Stimulated activated CD8-positive, alpha-beta memory T cell treated with anti-CD3 and anti-CD28 coated beads, Interleukin-12 subunit alpha, Interleukin-12 subunit beta, amount 100 ng/mL, for 24 hours (primary cell): ENCODE measurements around the gene S100A9.
"Not testable (repeated sequence)": the region's sequence is repeated elsewhere in the genome, so short reads cannot be mapped to it uniquely, and the experiment has no call there.

Source experiments
- DNase-seq: peaks from one replicate; pipeline ENCODE4 v3.0.0-alpha.2; 2020; ENCODE audit errors: extremely low read depth

S100A9 gene

DNA sequence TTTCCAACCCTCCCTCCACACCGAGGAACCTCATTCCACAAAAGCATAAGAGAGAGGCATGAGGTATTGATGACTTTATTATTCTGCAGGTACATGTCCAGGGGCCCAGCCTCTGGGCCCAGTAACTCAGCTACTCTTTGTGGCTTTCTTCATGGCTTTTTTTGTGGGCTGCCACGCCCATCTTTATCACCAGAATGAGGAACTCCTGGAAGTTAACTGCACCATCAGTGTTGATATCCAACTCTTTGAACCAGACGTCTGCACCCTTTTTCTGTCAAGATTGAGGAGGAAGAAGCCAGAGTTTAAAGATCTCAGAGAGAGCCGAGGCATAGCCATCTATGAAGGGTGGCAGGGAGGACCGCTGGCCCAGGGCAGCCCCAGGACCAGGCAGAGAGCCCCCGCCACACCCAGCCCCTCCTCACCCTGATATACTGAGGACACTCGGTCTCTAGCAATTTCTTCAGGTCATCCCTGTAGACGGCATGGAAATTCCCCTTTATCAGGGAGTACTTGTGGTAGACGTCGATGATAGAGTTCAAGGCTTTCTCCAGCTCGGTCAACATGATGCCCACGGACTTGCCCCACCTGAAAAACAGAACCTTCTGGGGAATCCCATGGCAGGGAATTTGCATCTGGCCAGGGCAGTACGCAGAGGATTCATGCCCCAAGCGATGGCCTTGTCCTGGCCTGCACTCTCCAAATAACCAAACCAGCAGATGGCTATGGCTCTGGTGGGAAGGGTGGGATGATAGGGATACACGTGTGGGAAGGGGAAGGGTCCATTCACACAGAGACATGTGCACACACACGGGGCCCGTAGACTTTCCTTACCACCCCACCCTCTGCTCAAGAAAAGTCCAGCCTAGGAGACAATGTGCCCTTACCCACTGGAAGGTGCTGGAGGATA lies 32.6 kb downstream of the S100A9 start:
- DNase-seq, result no peak

- DNase-seq, result no peak
Observed at GRCh38 chr1:153390938-153391710, 33.5 kb downstream of the S100A9 start, which contains the start of gene S100A8. Gene S100A8 (minus strand): TSS chr1:153391073. CDS start chr1:153390535, 538 bp downstream.

GRCh38 chr1:153392258-153392657 lies 34.6 kb downstream of the S100A9 start:
- no peak for DNase-seq

DNA sequence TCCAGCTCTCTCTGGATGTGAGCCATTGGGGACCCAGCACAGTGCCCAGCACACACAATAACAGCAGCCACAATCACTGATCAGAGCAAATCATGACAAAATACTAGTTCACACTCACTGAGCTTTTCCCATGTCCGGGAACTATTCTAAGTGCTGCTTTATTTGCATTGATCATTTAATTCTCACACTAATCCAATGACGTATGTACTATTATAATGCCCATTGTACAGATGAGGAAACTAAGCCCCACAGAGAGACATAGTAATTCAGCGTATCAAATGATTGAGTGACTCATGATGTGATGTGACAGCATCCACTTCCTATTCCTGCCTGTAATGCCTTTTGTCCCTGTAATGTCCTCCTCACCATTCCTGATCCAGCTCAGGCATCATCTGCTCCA lies 35.2 kb downstream of the S100A9 start:
- no peak for DNase-seq

GRCh38 chr1:153393926-153394325 lies 36.3 kb downstream of the S100A9 start:
- no peak for DNase-seq

DNA sequence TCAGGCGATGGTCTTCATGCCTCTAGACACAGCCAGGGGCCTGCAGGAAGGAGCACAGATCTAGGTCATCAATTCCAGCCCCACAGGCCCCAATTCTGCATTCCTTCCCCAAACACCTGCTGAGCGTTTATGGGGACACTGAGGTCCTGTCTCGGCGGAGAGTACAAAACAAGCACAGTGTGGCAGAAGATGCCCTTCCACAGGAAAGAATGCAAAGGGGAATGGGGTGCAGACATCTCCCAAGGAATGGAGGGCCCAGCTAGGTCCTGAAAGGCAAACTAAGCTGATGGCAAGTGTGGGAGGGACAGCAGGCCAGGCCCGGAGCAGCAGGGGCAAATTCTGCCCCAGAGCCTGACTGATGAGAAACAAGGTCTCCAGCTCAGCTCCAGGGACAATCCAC lies 36.7 kb downstream of the S100A9 start:
- DNase-seq, result no peak

DNA sequence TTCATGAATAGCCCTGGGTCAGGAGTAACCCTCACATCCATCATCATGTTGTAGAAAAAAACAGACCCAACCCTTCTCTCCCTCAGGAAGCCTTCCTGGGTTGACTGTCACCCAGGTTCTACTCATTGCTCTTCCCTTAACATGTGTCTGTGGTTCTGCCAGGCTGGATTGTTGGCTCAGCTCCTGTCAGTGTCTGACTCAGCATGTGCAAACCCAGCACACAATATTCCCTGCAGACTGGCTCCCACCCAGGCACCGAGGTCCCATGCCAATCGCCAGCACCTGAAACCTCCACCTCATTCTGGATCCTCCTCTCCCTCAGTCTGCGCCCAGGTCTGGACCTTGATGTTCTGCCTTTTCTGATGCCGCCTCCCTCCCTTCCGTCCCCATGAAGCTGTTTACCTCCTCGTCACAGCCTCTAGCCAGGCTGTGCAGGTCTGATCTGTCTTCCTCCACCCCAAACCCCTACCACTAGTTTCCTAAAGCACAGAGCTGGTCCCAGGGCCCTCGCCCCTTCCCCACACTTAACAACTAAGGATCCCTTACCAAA lies 37.6 kb downstream of the S100A9 start:
- DNase-seq, result no peak

DNA sequence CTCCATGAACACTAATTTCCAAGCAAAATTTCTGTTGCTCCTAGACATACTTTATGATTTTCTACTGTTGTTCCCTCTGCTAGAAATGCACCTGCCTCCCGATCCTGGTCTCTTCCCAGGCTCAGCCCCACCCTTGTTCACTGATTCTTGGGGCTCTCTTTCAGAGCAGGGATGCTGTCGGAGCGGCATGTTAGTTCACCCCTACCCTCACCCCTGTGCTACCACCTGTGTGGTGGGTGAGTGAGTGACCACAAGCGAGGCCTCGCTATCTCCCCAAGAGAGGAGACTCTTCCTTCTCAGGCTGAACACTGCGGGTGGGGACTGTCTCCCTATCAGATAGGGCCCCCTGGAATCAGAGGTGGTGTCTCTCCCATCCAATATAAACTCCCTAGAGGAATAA lies 38.1 kb downstream of the S100A9 start:
- DNase-seq, result no peak

DNA sequence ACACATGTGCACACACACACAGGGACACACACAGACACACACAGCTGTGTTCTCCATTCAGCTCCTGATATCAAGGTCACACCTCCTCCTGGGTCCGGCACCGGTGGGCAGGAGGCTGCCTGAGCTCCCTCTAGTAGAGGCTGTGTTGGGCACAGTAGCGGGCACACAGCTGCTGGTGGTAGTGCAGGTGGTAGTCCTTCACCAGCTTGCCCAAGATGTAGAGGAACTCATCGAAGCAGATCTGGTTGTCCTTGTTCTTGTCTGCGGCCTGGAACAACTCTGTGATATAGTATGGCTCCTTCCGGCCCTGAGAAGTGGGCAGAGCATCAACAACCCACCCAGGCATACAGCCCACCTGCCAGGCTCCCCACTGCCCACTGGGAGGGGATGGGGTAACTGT lies 38.8 kb downstream of the S100A9 start:
- no peak for DNase-seq

DNA sequence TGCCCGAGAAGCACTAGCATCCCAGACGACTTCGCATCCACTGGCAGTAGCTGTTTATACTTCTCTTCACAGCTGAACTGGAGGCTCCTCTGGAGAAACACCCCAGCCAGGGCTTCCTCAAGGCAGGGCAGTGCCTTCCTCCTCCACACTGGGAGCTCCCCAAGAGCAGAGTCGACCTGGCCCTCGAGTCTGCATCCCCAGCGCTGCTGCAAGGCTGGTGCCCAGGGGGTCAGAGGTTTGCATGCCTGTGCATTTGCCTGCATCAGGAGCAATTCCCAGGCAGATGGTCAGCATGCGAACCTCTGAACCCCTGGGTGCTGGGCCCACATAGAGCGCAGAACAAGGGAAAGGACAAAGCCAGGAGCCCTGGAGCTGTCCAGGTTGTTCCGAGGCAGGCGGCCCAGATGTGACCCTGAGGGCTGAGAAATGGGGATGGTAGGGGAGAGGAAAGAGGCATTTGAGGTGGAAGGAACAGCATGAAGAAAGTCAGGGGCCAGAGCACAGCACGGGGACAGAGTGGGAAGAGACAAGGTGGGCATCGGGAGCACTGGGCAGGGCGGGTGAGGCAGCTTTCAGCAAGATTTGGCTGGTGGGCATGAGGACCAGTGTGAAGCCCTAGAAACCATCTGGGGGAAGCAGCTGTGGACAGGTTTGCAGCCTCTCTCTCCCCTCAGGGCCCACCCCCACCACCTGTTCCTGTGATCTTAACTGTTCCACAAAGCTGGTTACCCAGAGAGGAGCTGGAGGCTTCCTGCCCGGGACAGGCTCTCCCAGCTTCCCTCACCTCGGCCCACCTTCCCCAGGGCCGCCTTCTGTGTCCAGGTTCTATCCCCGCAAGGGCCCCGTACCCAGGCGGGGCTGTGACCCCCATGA lies 39.6 kb downstream of the S100A9 start:
- no peak for DNase-seq

DNA sequence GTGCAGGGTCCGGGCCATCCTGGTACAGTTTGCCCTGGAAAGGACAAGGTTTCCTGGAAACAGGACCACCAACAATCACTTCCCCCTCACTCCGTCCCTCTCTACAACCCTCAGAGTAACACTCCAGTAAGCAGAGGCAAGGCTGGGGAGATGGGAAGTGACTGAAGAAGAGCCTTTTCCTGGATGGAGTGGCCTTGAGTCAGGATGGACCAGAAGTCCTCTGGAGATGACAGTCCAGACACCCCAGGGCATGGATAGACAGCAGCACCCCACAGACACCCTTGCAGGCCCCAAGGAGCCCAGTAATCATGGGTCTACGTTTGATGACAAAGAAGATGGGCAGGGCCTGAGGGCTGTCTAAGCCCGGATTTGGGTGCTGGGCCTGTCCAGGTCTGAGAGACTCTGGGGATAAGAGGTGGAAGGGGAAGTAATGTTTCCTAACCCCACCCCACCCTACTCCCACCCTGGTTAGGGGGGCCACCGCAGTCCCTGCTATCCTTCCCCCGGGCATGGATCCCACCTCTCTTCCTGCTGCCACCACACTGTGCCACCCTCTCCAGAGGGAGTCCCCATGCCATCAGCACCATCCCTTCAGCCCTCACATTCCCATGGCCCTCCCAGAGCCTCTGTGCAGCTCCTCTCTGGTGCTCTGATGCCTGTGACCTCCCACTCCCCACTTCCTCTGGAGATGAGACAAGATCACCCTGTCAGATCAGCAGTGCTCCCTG lies 40.4 kb downstream of the S100A9 start:
- DNase-seq, result no peak

DNA sequence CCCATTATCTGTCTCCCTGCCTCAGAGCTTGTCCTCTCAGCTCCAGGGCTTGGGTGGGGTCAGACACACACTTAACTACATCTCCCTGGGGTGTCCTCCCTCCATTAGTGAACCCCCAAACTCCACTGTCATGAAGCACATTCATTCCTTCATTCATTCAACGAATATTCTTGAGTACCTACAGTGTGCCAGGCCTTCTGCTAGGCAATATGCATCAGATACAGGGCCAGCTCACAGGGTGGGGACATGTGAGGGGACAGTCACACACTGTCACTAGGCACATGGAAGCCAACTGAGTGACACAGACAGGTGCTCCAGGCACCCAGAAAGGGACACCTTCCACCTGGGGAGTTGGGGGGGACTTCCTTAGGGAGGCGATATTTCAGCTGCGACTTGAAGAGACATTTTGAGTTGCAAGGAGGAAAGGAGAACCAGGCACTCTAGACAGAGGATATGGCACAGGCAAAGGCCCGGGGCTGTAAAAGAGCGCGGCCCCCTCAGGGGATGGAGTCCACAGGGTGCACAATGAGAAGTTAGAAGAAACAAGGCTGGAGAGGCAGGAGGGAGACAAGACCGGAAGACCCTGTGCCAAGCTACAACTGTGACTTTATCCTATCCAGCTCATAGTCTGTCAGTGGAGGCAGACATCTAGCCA lies 41.9 kb downstream of the S100A9 start:
- DNase-seq, result no peak

DNA sequence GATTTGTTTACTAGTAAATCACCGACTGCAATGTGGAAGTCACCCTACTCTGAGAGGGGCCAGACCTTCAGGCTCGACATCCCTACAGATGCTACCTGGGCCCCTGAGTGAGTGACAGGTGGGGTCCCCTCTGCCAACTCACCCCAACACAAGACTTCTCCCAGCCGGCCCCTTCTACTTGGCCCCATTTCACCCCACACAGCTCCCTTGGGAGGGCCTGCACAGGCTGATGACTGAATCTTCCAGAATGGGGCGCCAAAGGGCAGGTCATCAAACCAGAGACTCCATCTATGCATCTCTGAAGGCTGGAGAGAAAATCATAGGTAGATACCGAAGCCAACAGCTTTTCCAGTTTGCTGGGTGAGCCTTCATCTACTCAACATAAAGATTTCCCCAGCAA lies 42.6 kb downstream of the S100A9 start:
- no peak for DNase-seq

- no peak for DNase-seq
Observed at GRCh38 chr1:153401461-153401860, 43.8 kb downstream of the S100A9 start.

- no peak for DNase-seq
Observed at GRCh38 chr1:153402226-153402625, 44.6 kb downstream of the S100A9 start.

GRCh38 chr1:153403421-153404085 lies 45.9 kb downstream of the S100A9 start:
- no peak for DNase-seq

DNA sequence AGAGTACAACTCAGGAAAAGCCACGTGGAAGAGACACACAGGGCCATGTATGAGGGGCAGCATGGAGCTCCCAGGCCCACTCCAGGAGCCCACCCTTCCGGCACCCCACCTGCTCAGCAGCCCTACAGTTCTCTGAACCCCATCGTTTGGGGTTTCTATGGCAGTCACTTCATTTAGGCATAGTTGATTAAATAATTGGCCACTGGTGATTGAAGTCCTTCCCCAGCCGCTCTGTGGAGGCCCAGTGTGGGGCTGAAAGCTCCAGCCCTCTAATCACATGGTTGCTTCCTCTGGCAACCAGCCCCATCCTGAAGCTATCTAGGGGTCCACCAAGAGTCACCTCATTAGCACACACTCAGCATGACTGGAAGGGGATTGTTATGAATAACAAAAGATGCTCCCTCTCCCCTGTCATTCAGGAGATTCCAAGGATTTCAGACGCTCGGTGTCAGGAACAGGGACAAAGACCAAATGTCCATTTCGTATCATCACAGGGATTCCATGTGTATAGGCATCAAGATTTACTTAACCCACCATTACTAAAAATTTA lies 46.5 kb downstream of the S100A9 start:
- no peak for DNase-seq

GRCh38 chr1:153404768-153405167 lies 47.1 kb downstream of the S100A9 start:
- DNase-seq, result peak; percentile 11

DNA sequence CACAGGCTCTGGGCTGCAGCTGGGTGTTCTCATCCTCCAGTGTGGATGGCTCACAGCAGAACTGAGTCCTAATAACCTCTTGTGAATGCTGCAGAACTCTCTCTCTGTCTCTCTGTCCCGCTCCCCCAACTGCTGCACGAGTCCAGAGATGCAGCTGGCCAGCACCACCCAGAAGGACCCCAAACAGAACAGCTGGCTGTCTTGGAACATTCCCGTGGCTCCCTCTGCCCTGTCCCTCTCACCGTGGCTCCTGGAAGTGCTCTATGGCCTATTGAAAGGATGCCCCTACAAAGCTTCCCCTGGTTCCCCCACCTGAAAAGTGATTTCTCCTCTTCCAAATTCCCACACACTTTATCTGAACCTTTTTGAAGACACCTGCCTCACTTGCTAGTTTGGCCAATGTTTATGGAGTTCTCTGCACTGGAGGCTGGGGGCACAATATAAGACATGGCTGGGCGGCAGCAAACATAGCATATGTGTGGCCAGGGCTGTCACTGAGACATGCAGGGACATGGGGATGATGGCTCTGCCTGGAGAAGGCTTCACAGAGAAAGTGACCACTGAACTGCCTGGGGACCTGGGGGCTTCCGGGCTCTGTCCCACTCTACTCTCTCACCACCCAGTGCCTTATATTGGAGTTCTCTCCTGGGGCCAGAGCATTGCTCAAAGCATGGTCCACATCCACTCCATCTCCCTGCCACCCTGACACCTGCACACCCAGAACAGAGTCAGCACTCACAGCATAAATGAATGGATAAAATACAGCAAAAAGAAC lies 48.4 kb downstream of the S100A9 start:
- not testable (repeated sequence) for DNase-seq
